ENCODE results near the gene ZC3H12D.

The ZC3H12D gene

GRCh38 chr6:149449831-149450678 lies 34.8 kb downstream of the ZC3H12D start:
- Histone ChIP-seq H3K4me3 (ENCODE audit: low read length, poor library complexity, severe bottlenecking) (no peak overlapping the region), H3K9ac (ENCODE audit: low read depth, low read length, poor library complexity, severe bottlenecking) (no peak overlapping the region), H3K9me3 (ENCODE audit: insufficient read depth, low read depth, low read length) (no peaks in the 10 kb centered on the region), H3F3A (ENCODE audit: low read depth) (no peaks in the 10 kb centered on the region), H3K27me3 (ENCODE audit: insufficient read depth, low read length, poor library complexity, severe bottlenecking) (no peaks in the 10 kb centered on the region), H3K9me2 (replicated peaks; ENCODE audit: low read depth, low read length) (no peaks in the 10 kb centered on the region), H3K36me3 (ENCODE audit: insufficient read depth, low read length) (no peaks in the 10 kb centered on the region), H3K79me2 (ENCODE audit: insufficient read depth, low read length) (no peaks in the 10 kb centered on the region), H3K4me1 (ENCODE audit: insufficient read depth, low read length, poor library complexity, severe bottlenecking) (no peaks in the 10 kb centered on the region), H2AFZ (ENCODE audit: low read length) (no peak overlapping the region), H4K20me1 (ENCODE audit: insufficient read depth, low read length, poor library complexity, severe bottlenecking) (no peaks in the 10 kb centered on the region), H3K4me2 (ENCODE audit: low read depth, low read length, poor library complexity, severe bottlenecking) (no peak overlapping the region)
- TF ChIP-seq EZH2phosphoT487 (IDR thresholded peaks at IDR 0.05; ENCODE audit: borderline replicate concordance) (no peak), CTCF (conservative IDR thresholded peaks at IDR 0.05; ENCODE audit: low read length) (no peak)

- H3F3A ChIP-seq (ENCODE audit: low read depth) = no peaks in the 10 kb centered on the region
- no peaks in the 10 kb centered on the region for H3K36me3 ChIP-seq (ENCODE audit: insufficient read depth, low read length)
- H3K27me3 ChIP-seq (ENCODE audit: insufficient read depth, low read length, poor library complexity, severe bottlenecking) = no peaks in the 10 kb centered on the region
- no peaks in the 10 kb centered on the region for H3K9me2 ChIP-seq (replicated peaks; ENCODE audit: low read depth, low read length)
- no peak overlapping the region for H3K4me2 ChIP-seq (ENCODE audit: low read depth, low read length, poor library complexity, severe bottlenecking)
- no peaks in the 10 kb centered on the region for H3K9me3 ChIP-seq (ENCODE audit: insufficient read depth, low read depth, low read length)
- H3K9ac ChIP-seq (ENCODE audit: low read depth, low read length, poor library complexity, severe bottlenecking) = no peak overlapping the region
- H3K79me2 ChIP-seq (ENCODE audit: insufficient read depth, low read length) = no peaks in the 10 kb centered on the region
- H3K4me1 ChIP-seq (ENCODE audit: insufficient read depth, low read length, poor library complexity, severe bottlenecking) = no peaks in the 10 kb centered on the region
- no peak overlapping the region for H2AFZ ChIP-seq (ENCODE audit: low read length)
- H4K20me1 ChIP-seq (ENCODE audit: insufficient read depth, low read length, poor library complexity, severe bottlenecking) = no peaks in the 10 kb centered on the region
- TF ChIP-seq CTCF (conservative IDR thresholded peaks at IDR 0.05; ENCODE audit: low read length) (no peak), EZH2phosphoT487 (IDR thresholded peaks at IDR 0.05; ENCODE audit: borderline replicate concordance) (no peak)
- H3K4me3 ChIP-seq (ENCODE audit: low read length, poor library complexity, severe bottlenecking) = no peak overlapping the region
Observed at GRCh38 chr6:149448821-149449453, 35.9 kb downstream of the ZC3H12D start.

- Histone ChIP-seq H3K27me3 (ENCODE audit: insufficient read depth, low read length, poor library complexity, severe bottlenecking) (no peaks in the 10 kb centered on the region), H3K9me2 (replicated peaks; ENCODE audit: low read depth, low read length) (no peaks in the 10 kb centered on the region), H3K9me3 (ENCODE audit: insufficient read depth, low read depth, low read length) (no peaks in the 10 kb centered on the region), H3F3A (ENCODE audit: low read depth) (no peaks in the 10 kb centered on the region), H3K9ac (ENCODE audit: low read depth, low read length, poor library complexity, severe bottlenecking) (no peak overlapping the region), H3K4me2 (ENCODE audit: low read depth, low read length, poor library complexity, severe bottlenecking) (no peak overlapping the region), H3K4me3 (ENCODE audit: low read length, poor library complexity, severe bottlenecking) (no peak overlapping the region), H3K4me1 (ENCODE audit: insufficient read depth, low read length, poor library complexity, severe bottlenecking) (no peaks in the 10 kb centered on the region), H2AFZ (ENCODE audit: low read length) (no peak overlapping the region), H4K20me1 (ENCODE audit: insufficient read depth, low read length, poor library complexity, severe bottlenecking) (no peaks in the 10 kb centered on the region), H3K36me3 (ENCODE audit: insufficient read depth, low read length) (no peaks in the 10 kb centered on the region), H3K79me2 (ENCODE audit: insufficient read depth, low read length) (no peaks in the 10 kb centered on the region)
- TF ChIP-seq CTCF (conservative IDR thresholded peaks at IDR 0.05; ENCODE audit: low read length) (0 out of 2 replicates have a peak, but pooled peaks have one; percentile 26), EZH2phosphoT487 (IDR thresholded peaks at IDR 0.05; ENCODE audit: borderline replicate concordance) (no peak)
Observed at GRCh38 chr6:149446791-149447376, 37.9 kb downstream of the ZC3H12D start.
